BLaER1 (cell line): ENCODE measurements around the gene YOD1.

Experiments used
- H3K27ac ChIP-seq: shearing (Covaris generic); formaldehyde crosslinking; 2 replicates; pipeline ENCODE4 v1.8.1; 2022
- H3K27me3 ChIP-seq: shearing (Covaris generic); formaldehyde crosslinking; 2 replicates; pipeline ENCODE4 v1.8.1; 2022
- H3K36me3 ChIP-seq: shearing (Covaris generic); formaldehyde crosslinking; 2 replicates; pipeline ENCODE4 v1.8.1; 2022
- H3K4me1 ChIP-seq: shearing (Covaris generic); formaldehyde crosslinking; 2 replicates; pipeline ENCODE4 v1.8.1; 2022
- H3K4me2 ChIP-seq: shearing (Covaris generic); formaldehyde crosslinking; 2 replicates; pipeline ENCODE4 v1.8.1; 2022
- H3K4me3 ChIP-seq: shearing (Covaris generic); formaldehyde crosslinking; 2 replicates; pipeline ENCODE4 v1.8.1; 2022
- H3K9ac ChIP-seq: shearing (Covaris generic); formaldehyde crosslinking; 2 replicates; pipeline ENCODE4 v1.8.1; 2022
- H3K9me3 ChIP-seq: shearing (Covaris generic); formaldehyde crosslinking; 2 replicates; pipeline ENCODE4 v1.8.1; 2022
- H4K20me1 ChIP-seq: shearing (Covaris generic); formaldehyde crosslinking; 2 replicates; pipeline ENCODE4 v1.8.1; 2022
- Cebpa-rat ChIP-seq: shearing (Covaris generic); IDR thresholded peaks from 2 replicates; pipeline ENCODE4 v1.8.1; 2022

The YOD1 gene

GRCh38 chr1:207059881-207060280 lies 8.9 kb upstream of the YOD1 start:
- Histone ChIP-seq H3K36me3 (no peaks in the 10 kb centered on the region), H4K20me1 (no peaks in the 10 kb centered on the region), H3K27me3 (no peaks in the 10 kb centered on the region), H3K9ac (no peak overlapping the region), H3K4me3 (no peak overlapping the region), H3K4me2 (no peak overlapping the region), H3K4me1 (no peaks in the 10 kb centered on the region), H3K9me3 (no peaks in the 10 kb centered on the region), H3K27ac (no peak overlapping the region)
- no peak for TF ChIP-seq Cebpa-rat

- H3K27ac ChIP-seq, result no peak overlapping the region
- H3K4me2 ChIP-seq, result no peak overlapping the region
- H3K36me3 ChIP-seq, result no peaks in the 10 kb centered on the region
- TF ChIP-seq Cebpa-rat, result no peak
- H3K9me3 ChIP-seq, result no peaks in the 10 kb centered on the region
- H3K9ac ChIP-seq, result no peak overlapping the region
- H4K20me1 ChIP-seq, result no peaks in the 10 kb centered on the region
- H3K4me1 ChIP-seq, result no peaks in the 10 kb centered on the region
- no peaks in the 10 kb centered on the region for H3K27me3 ChIP-seq
- no peak overlapping the region for H3K4me3 ChIP-seq
Observed at GRCh38 chr1:207058878-207059867, 8.2 kb upstream of the YOD1 start.

GRCh38 chr1:207058252-207058651 lies 7.2 kb upstream of the YOD1 start:
- no peak overlapping the region for H3K27ac ChIP-seq
- H3K9ac ChIP-seq, result no peak overlapping the region
- peaks cover 4% of the 10 kb centered on the region for H3K9me3 ChIP-seq
- TF ChIP-seq Cebpa-rat, result no peak
- no peaks in the 10 kb centered on the region for H4K20me1 ChIP-seq
- H3K27me3 ChIP-seq, result no peaks in the 10 kb centered on the region
- H3K4me2 ChIP-seq, result no peak overlapping the region
- H3K4me3 ChIP-seq, result no peak overlapping the region
- no peaks in the 10 kb centered on the region for H3K4me1 ChIP-seq
- no peaks in the 10 kb centered on the region for H3K36me3 ChIP-seq

GRCh38 chr1:207056673-207057072 lies 5.7 kb upstream of the YOD1 start:
- Histone ChIP-seq H3K27ac (no peak overlapping the region), H3K36me3 (no peaks in the 10 kb centered on the region), H3K9ac (no peak overlapping the region), H3K4me1 (no peaks in the 10 kb centered on the region), H3K4me3 (no peak overlapping the region), H3K27me3 (0 out of 2 replicates have a peak, but pooled peaks cover 5% of the 10 kb centered on the region), H4K20me1 (no peaks in the 10 kb centered on the region), H3K9me3 (peaks cover 19% of the 10 kb centered on the region), H3K4me2 (no peak overlapping the region)
- no peak for TF ChIP-seq Cebpa-rat

- peaks cover 30% of the 10 kb centered on the region for H3K9me3 ChIP-seq
- H3K4me3 ChIP-seq, result no peak overlapping the region
- H3K36me3 ChIP-seq, result no peaks in the 10 kb centered on the region
- H3K4me2 ChIP-seq, result no peak overlapping the region
- no peak for TF ChIP-seq Cebpa-rat
- H3K27ac ChIP-seq, result no peak overlapping the region
- H4K20me1 ChIP-seq, result no peaks in the 10 kb centered on the region
- no peak overlapping the region for H3K9ac ChIP-seq
- peaks cover 13% of the 10 kb centered on the region for H3K27me3 ChIP-seq
- H3K4me1 ChIP-seq, result no peaks in the 10 kb centered on the region
Observed at GRCh38 chr1:207055386-207056001, 4.5 kb upstream of the YOD1 start.

- Histone ChIP-seq H3K36me3 (no peaks in the 10 kb centered on the region), H3K9ac (no peak overlapping the region), H3K4me3 (no peak overlapping the region), H3K4me1 (no peaks in the 10 kb centered on the region), H3K27ac (no peak overlapping the region), H3K27me3 (peaks cover 16% of the 10 kb centered on the region), H4K20me1 (no peaks in the 10 kb centered on the region), H3K9me3 (peaks cover 33% of the 10 kb centered on the region), H3K4me2 (no peak overlapping the region)
- no peak for TF ChIP-seq Cebpa-rat
Observed at GRCh38 chr1:207054491-207054890, 3.5 kb upstream of the YOD1 start.

- no peak within 1 kb of the TSS for H3K9ac ChIP-seq
- H3K9me3 ChIP-seq, result peaks cover 33% of the 10 kb centered on the region
- peaks cover 16% of the 10 kb centered on the region for H3K27me3 ChIP-seq
- no peak within 1 kb of the TSS for H3K4me2 ChIP-seq
- TF ChIP-seq Cebpa-rat, result no peak
- no peaks in the 10 kb centered on the region for H3K4me1 ChIP-seq
- H4K20me1 ChIP-seq, result no peaks in the 10 kb centered on the region
- no peak within 1 kb of the TSS for H3K27ac ChIP-seq
- H3K36me3 ChIP-seq, result no peaks in the 10 kb centered on the region
- H3K4me3 ChIP-seq, result no peak within 1 kb of the TSS
Observed at GRCh38 chr1:207052911-207053769, 2.1 kb upstream of the YOD1 start, which contains the start of gene PFKFB2. Gene PFKFB2 (plus strand): TSS chr1:207053275. CDS start chr1:207054718, 1,443 bp downstream.

- Histone ChIP-seq H3K4me3 (no peak overlapping the region), H3K4me1 (no peaks in the 10 kb centered on the region), H3K9ac (no peak overlapping the region), H4K20me1 (no peaks in the 10 kb centered on the region), H3K9me3 (peaks cover 33% of the 10 kb centered on the region), H3K36me3 (no peaks in the 10 kb centered on the region), H3K4me2 (no peak overlapping the region), H3K27me3 (peaks cover 16% of the 10 kb centered on the region), H3K27ac (no peak overlapping the region)
- no peak for TF ChIP-seq Cebpa-rat
Observed at GRCh38 chr1:207050480-207051190, 373 bp downstream of the YOD1 start.

- no peaks in the 10 kb centered on the region for H4K20me1 ChIP-seq
- H3K27me3 ChIP-seq, result peaks cover 16% of the 10 kb centered on the region
- H3K36me3 ChIP-seq, result no peaks in the 10 kb centered on the region
- peaks cover 33% of the 10 kb centered on the region for H3K9me3 ChIP-seq
- no peak overlapping the region for H3K9ac ChIP-seq
- H3K4me1 ChIP-seq, result no peaks in the 10 kb centered on the region
- no peak overlapping the region for H3K4me2 ChIP-seq
- no peak overlapping the region for H3K27ac ChIP-seq
- no peak overlapping the region for H3K4me3 ChIP-seq
- TF ChIP-seq Cebpa-rat, result no peak
Observed at GRCh38 chr1:207049974-207050391, 1.0 kb downstream of the YOD1 start.
